ENCODE data around the gene LDAH. TPM values are rescaled to one million over a fixed set of nuclear protein-coding genes. Genes with fewer than 3 reads are reported as not detected.
A peak's percentile ranks its signal among the peaks of the same experiment; 100 is the strongest.

Gene LDAH
- polyA plus RNA-seq, 1 experiment, result 31.4 TPM

DNA sequence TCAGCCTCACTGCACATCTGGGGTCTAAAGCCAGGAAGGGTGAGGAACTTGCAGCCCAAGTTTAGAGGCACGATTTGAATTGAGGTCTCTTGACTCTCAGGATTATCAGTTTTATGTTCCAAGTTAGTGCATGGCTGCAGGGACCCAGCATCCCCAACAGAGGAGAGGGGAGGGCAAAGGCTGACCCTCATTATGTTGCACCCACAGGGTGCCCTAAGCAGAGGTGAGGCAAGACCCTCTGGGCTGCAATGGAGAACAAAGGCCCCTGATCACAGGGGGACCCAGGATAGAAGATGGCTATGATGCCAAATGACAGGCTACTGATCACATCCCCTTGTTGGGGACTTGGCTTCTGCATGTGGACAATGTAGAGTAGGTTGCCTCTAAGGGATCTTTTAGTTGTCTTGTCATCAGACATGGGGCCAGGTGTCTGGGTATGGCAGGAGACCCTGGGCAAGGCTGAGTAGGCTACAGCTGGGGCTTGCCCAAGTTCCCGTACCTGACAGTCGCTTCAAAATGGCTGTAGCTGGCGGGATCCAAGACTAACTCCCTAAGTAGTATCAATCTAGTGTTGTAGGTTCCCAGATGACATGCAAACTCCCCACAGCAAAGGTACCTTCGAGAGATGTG is 160.5 kb downstream of the LDAH start:
- Histone ChIP-seq H3K27me3 (ENCODE audit: control insufficient read depth, insufficient read depth, low read length) (peaks cover 73% of the 10 kb centered on the region), H3K27ac (ENCODE audit: low read depth, low read length) (no peak overlapping the region), H3K9me3 (ENCODE audit: control insufficient read depth, insufficient read depth, low read length) (no peaks in the 10 kb centered on the region; the same call in 1 of the 2 replicates), H3K4me3 (ENCODE audit: low read depth, low read length) (no peak overlapping the region)
- no peak for DNase-seq (ENCODE audit: low read depth, low spot score)
- ChIA-PET POLR2A (no interaction called here), CTCF (interaction anchor here (0.7 to 6.0 kb wide), 24 partner anchors 11 to 455 kb away, joined by 3 to 302 read pairs (median 8); partner anchors contain the start of genes HS1BP3 and LDAH)
- TF ChIP-seq, protein P1, sequence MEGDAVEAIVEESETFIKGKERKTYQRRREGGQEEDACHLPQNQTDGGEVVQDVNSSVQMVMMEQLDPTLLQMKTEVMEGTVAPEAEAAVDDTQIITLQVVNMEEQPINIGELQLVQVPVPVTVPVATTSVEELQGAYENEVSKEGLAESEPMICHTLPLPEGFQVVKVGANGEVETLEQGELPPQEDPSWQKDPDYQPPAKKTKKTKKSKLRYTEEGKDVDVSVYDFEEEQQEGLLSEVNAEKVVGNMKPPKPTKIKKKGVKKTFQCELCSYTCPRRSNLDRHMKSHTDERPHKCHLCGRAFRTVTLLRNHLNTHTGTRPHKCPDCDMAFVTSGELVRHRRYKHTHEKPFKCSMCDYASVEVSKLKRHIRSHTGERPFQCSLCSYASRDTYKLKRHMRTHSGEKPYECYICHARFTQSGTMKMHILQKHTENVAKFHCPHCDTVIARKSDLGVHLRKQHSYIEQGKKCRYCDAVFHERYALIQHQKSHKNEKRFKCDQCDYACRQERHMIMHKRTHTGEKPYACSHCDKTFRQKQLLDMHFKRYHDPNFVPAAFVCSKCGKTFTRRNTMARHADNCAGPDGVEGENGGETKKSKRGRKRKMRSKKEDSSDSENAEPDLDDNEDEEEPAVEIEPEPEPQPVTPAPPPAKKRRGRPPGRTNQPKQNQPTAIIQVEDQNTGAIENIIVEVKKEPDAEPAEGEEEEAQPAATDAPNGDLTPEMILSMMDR (IDR thresholded peaks at IDR 0.05; ENCODE audit: low read depth, low read length), result no peak

DNA sequence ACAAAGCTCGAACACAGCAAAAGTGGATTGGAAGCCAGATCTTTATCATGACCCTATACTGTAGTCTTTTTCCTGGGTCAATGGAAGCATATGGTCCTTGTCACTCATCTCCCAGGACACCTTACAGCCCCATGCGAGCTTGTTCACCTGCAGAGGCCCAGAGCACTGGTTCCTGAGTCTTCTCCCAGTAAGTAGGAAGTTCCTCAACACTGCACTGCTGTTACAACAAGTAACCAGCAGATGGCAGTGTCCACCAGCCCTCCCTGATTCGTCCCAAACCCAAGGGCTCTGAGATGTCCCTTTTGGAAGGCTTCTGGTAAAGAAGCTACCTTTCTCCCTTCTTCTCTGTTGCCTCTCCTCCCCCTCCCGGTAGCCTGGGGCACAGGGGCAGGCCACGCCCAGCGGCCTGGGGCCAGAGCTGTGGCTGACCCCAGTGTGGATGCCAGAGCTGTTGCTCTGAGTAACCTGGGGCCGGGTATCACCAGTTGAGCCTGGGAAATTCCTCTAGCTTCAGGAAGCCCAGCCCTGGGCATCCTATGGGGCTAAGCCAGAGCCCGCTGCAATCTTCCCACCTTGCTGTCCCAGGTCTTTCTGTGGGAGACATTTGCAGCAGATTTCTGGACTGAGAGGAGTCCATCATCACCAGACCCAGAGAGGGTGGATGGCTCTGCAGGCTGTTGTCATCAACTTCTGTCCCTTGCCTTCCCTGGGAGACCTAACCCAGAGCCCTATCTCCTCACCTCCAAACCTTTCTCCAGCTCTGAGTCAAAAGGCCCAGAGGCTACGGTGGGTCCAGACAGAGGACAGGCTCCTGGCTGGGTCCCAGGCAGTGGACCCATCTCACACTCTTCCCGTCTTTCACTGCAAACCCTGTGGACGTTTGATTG is 161.2 kb downstream of the LDAH start:
- peaks cover 76% of the 10 kb centered on the region for H3K27me3 ChIP-seq (ENCODE audit: control insufficient read depth, insufficient read depth, low read length)
- POLR2A ChIA-PET, result no interaction called here
- H3K9me3 ChIP-seq (ENCODE audit: control insufficient read depth, insufficient read depth, low read length), result no peaks in the 10 kb centered on the region; the same call in 1 of the 2 replicates
- CTCF ChIA-PET, result interaction anchor here (0.5 to 6.0 kb wide), 61 partner anchors 10 to 456 kb away, joined by 3 to 302 read pairs (median 5); partner anchors contain the start of genes HS1BP3 and LDAH
- TF ChIP-seq, protein P1 (IDR thresholded peaks at IDR 0.05; ENCODE audit: low read depth, low read length), result peak; percentile 98
- H3K4me3 ChIP-seq (ENCODE audit: low read depth, low read length), result no peak overlapping the region
- peak; percentile 61 for DNase-seq (ENCODE audit: low read depth, low spot score)
- no peak overlapping the region for H3K27ac ChIP-seq (ENCODE audit: low read depth, low read length)

DNA sequence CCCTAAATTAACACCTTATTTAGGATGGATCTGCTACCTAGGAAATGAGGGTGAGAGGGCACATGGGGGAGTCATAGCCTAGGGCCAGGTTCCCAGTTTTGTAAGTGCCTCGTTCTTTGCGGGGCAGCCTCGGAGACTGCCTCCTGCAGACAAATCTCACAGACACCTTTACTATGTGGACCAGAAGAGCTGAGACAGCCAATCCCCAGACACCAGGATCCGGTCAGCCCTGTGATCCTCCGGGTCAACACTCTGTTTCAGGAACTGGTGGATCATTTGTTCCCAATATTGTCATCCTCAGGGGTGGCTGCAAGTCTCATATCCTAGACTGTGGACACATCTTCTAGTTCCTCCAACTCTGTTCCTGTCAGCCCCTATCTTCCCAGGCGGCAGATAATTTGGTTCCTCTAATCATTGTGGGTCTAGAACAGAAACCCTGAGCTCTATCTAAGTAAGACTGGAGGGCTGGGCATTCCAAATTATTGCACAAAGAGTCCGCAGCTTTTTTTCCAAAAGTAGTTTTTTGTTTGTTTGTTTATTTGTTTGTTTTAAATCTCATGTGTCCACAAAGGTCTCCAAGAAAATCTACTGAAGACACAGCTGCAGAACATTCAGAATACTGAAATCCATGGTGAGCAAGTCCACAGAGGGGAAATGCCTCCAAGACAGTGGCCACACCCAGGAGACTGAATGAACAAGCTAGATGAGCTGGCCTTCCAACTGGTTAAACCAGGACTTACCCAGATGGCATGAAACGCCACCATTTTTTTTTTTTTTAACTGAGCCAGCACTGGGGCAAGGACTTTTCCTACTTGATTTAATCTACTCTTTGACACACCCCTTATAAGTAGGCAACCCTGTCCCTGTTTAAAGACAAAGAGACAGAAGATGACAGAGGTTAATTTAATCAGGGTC is 162.1 kb downstream of the LDAH start:
- no peak overlapping the region for H3K4me3 ChIP-seq (ENCODE audit: low read depth, low read length)
- ChIA-PET POLR2A (no interaction called here), CTCF (interaction anchor here (0.5 to 6.0 kb wide), 51 partner anchors 9 to 1454 kb away, joined by 3 to 302 read pairs (median 6); partner anchors contain the start of genes HS1BP3 and LDAH)
- no peaks in the 10 kb centered on the region; the same call in 1 of the 2 replicates for H3K9me3 ChIP-seq (ENCODE audit: control insufficient read depth, insufficient read depth, low read length)
- H3K27ac ChIP-seq (ENCODE audit: low read depth, low read length), result no peak overlapping the region
- TF ChIP-seq, protein P1 (IDR thresholded peaks at IDR 0.05; ENCODE audit: low read depth, low read length), result no peak
- no peak for DNase-seq (ENCODE audit: low read depth, low spot score)
- H3K27me3 ChIP-seq (ENCODE audit: control insufficient read depth, insufficient read depth, low read length), result peaks cover 69% of the 10 kb centered on the region

DNA sequence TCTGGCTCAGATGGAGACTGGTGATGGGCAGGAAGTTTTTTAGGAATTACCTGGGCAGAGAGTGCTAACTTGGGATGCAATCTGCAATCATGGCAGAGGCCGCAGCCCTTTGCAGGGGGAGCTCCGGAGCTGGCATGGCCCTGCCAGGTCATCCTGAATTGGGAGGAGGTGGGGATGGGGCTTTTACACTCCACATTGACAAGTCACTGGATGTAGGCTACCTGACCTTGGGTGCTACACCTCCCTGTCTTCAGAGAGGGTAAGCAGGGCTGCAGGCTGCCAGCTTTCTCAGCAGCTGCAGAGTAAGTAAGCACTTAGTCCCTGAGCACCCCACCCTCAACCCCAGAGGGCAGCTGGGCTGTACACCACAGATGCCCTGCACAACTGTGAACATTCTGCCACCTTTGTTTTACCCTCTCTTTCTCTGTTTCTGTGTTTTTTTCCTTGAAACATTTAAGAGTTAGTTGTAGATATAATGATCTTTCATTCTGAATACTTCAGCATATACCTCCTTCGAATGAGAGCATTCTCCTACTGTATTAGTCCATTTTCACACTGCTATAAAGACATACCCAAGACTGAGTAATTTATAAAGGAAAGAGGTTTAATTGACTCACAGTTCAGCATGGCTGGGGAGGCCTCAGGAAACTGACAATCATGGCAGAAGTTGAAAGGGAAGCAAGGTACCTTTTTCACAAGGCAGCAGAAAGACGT is 165.2 kb downstream of the LDAH start:
- ChIA-PET CTCF (no interaction called here), POLR2A (no interaction called here)
- no peak for DNase-seq (ENCODE audit: low read depth, low spot score)

More for the DNA sequence above, 165.2 kb downstream of the LDAH start:
- Histone ChIP-seq H3K27ac (ENCODE audit: low read depth, low read length) (no peak overlapping the region), H3K27me3 (ENCODE audit: control insufficient read depth, insufficient read depth, low read length) (peaks cover 52% of the 10 kb centered on the region), H3K4me3 (ENCODE audit: low read depth, low read length) (no peak overlapping the region), H3K9me3 (ENCODE audit: control insufficient read depth, insufficient read depth, low read length) (no peaks in the 10 kb centered on the region)
- TF ChIP-seq, protein P1 (IDR thresholded peaks at IDR 0.05; ENCODE audit: low read depth, low read length), result no peak
